HG03342 (cell line): Measurements from ENCODE around the gene TBC1D4.

Experiments
- ATAC-seq: cut with Tn5 transposase; IDR thresholded peaks from one replicate; pipeline ENCODE4 v1.9.1; 2021; ENCODE audit warnings: mild to moderate bottlenecking, moderate library complexity; ENCODE audit not compliant: unreplicated experiment

Gene TBC1D4

GRCh38 chr13:75419656-75420055, 62.3 kb downstream of the TBC1D4 start:
- ATAC-seq: no peak

GRCh38 chr13:75418997-75419396, 63.0 kb downstream of the TBC1D4 start:
- ATAC-seq: no peak

DNA sequence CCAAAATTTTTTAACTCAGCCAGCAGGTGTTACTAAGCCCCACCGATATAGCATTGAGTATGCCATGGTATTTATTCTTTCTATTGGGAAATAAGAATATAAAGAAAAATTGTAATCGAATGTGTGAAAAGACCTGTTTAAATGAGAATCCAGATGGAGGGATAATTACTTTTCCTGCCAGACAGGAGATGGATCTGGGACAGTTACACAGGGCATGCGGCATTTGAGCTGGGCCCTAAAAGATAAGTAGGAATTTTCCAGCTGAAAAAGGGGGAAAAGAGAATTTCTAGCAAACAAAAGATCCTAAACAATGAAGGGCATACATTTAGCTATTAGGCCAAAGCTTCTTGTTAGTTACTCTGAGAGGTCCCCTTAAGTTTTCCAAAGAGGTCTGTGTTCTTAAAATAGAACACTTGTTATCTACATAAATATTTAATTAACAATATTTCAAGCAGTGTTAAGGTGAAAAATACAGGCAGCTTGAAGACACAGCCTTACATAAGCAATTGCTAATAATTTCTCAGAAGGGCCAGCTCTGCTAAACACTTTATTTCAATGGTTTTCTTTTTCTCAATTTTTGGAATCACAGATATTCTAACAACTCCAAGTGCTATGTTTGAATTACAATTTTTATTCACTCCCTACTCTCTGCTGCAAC, 63.7 kb downstream of the TBC1D4 start:
- ATAC-seq: no peak

DNA sequence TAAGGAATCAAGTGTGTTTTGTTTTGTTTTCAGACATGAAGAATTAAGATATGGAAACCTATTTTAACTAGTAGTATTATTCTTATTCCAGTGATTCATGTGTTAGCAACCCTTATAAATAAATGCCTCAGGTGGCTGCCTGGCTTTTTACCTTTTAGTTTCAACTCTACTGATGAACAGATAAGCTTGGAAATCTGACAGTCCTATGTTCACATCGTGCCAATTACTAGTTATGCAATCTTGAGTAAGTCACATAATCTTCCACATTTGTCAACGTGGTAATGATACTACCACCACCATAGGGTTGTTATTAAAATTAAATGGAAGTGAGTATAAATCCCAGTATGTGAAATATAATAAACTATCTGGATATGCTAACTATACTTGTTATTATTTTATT, 64.3 kb downstream of the TBC1D4 start:
- ATAC-seq: no peak

DNA sequence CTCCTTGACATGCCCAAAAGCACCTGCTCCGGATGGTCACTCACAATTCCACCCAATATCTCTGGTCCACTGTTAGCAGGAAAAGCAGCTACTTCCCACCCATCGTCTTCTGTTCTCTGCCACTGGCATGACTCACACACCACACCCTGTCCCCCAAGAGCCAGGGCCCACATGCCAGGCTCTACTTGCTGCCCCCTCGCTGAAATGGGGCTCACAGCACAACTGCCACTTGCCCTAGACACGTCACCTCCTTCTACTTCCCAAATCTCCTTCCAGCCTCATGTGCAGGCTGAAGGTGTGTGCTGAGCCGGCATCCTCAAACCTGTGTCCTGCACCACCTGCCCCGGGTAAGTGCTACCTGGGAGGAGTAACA, 65.0 kb downstream of the TBC1D4 start:
- ATAC-seq: peak; percentile 7

GRCh38 chr13:75416327-75417011, 65.5 kb downstream of the TBC1D4 start:
- ATAC-seq: peak; percentile 76

DNA sequence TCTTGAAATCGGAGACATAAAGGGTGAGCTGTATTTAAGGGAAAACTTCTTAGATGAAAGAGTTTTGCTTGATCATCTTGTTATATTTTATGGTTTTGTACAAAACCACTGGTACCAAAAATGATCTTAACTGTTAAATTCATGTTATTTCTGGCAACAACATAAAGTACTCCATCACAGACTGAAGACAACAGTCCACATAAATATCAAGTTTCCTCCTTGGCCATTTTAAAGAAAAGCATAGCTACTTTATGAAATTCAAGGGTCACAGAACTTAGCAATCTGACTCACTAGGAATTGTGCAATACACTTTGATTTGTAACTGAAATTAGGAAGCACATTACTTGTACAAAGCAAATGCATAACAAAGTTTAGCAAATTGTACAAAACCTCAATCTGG, 66.3 kb downstream of the TBC1D4 start:
- no peak for ATAC-seq

DNA sequence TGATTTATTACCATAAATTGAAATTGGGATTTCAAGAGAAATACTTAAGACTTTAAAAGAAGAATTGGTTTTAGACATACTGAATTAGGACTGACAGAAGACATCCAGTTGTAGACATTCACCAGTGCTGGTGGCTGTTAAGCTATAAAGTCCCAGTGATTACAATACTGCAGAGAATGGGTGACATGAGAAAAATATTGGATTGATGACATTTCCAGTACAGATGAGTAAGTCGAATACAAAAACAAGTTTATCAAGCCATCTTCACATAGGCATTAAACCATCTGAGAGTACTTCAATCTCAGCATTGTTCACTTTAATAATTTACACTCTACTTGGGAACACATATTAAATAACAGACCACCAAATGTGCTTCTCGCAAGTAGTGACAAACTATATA, 66.8 kb downstream of the TBC1D4 start:
- ATAC-seq: no peak

- no peak for ATAC-seq
Measured at GRCh38 chr13:75414036-75414827, 67.7 kb downstream of the TBC1D4 start.

- no peak for ATAC-seq
Measured at GRCh38 chr13:75411924-75412537, 69.9 kb downstream of the TBC1D4 start.

DNA sequence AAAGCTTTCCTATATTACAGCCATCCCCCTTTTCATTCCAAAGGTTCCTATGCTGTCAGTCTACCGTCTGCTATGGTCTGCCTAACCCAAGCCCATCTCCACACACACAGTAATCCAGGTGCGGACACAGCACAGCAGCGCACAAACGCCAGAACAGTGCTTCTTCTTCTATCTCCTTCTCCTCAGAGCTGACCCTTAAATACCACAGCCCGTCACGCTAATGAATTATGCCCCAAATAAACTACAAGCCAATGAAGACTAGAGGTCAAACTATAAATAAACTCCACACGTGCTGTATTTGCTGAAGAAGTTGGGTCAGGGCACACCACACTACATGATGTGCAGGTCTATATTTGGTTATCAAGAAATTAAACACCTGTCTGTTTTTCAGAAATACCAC, 71.8 kb downstream of the TBC1D4 start:
- no peak for ATAC-seq

- ATAC-seq: no peak
Measured at GRCh38 chr13:75407998-75408397, 74.0 kb downstream of the TBC1D4 start.

- ATAC-seq: no peak
Measured at GRCh38 chr13:75407473-75407872, 74.5 kb downstream of the TBC1D4 start.

- ATAC-seq: no peak
Measured at GRCh38 chr13:75405976-75406703, 75.8 kb downstream of the TBC1D4 start.

DNA sequence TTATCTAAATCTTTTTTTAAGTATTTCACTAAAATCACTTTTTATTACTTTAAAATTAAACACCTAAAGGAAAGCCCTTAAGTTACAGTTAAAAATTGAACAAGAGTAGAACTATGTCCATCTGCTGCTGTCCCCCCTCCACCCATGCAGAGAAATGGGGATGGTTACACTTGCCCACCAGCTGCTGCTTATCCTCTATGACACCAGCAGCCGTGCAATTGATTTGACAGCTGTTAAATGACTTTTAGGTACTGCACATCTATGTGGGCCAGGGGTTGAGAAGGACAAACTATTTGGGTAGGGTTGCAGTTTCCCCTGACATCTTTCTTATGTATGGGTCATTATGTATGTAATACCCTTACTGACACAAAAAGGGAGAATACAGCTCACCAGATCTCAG, 77.2 kb downstream of the TBC1D4 start:
- no peak for ATAC-seq

- no peak for ATAC-seq
Measured at GRCh38 chr13:75402787-75403186, 79.2 kb downstream of the TBC1D4 start.

- peak; percentile 53 for ATAC-seq
Measured at GRCh38 chr13:75400775-75401174, 81.2 kb downstream of the TBC1D4 start.

GRCh38 chr13:75399879-75400217, 82.1 kb downstream of the TBC1D4 start:
- ATAC-seq: no peak

DNA sequence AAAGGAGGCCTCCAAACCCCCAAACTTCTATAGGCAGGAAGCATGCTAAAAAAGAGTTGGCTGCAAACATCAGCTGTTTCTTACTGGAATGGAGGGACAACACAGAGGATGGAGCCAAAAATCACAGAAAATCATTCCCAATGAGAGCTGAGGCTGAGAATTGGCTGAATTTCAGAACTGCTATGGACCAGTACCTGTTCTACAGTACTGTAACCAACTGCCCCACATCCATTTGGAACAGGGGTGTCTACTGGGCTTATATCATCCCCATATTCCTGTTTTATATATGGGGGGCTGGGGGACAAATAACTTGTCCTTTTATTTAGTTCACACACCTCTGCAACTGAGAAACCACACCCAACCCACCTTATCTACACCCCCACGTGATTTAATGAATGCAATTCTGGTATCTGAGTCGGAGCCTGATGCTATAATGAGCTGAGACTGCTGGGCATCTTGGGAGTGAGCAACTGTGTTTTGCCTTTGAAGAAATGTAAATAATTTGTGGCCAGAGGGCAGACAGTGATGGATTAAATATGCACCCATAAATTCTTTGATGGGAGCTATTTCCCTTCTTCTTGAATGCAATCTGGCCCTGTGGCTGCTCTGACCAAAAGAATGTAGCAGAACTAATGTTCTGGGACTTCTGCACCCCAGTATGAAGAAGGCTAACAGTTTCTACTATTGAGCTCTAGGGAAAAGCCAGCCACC, 82.6 kb downstream of the TBC1D4 start:
- no peak for ATAC-seq

GRCh38 chr13:75398072-75398471, 83.9 kb downstream of the TBC1D4 start:
- no peak for ATAC-seq
